HUES64 (cell line): ENCODE measurements around the gene GAPDH. TPM values are rescaled to one million over a fixed set of nuclear protein-coding genes. Genes with fewer than 3 reads are reported as not detected.
A peak's percentile ranks its signal among the peaks of the same experiment; 100 is the strongest.
"Not testable (repeated sequence)": the region's sequence is repeated elsewhere in the genome, so short reads cannot be mapped to it uniquely, and the experiment has no call there.

Experiments
- H3K27ac ChIP-seq: 2 replicates; pipeline ENCODE4 v1.7.0; 2013; ENCODE audit warnings: low read depth, low read length, inconsistent platforms
- H3K27me3 ChIP-seq: 2 replicates; pipeline ENCODE4 v1.6.1; 2013; ENCODE audit warnings: mild to moderate bottlenecking, low read length; ENCODE audit not compliant: insufficient read depth
- H3K36me3 ChIP-seq: 2 replicates; pipeline ENCODE4 v1.6.1; 2013; ENCODE audit warnings: mild to moderate bottlenecking, low read length; ENCODE audit not compliant: insufficient read depth
- H3K4me1 ChIP-seq: 2 replicates; pipeline ENCODE4 v1.6.1; 2013; ENCODE audit warnings: mild to moderate bottlenecking, low read length, moderate library complexity; ENCODE audit not compliant: insufficient read depth
- H3K4me3 ChIP-seq: 2 replicates; pipeline ENCODE4 v1.5.1; 2013; ENCODE audit warnings: mild to moderate bottlenecking, low read length, moderate library complexity
- H3K9ac ChIP-seq: 2 replicates; pipeline ENCODE4 v1.6.1; 2013; ENCODE audit warnings: mild to moderate bottlenecking, low read depth, low read length
- H3K9me3 ChIP-seq: 2 replicates; pipeline ENCODE4 v1.6.1; 2013; ENCODE audit warnings: low read depth, low read length; ENCODE audit not compliant: insufficient read depth
- WGBS: fragments of 150-250, 120-280 bp; methylation state at CpG from one replicate; pipeline ENCODE4 v1.1.7; 2013; ENCODE audit warnings: missing lambda C conversion rate; 5-methylcytosine and 5-hydroxymethylcytosine counted together
- polyA plus RNA-seq, 2 experiments: library from polyadenylated mRNA; stranded (reverse); fragments of 50-300 nt; gene quantifications; one replicate each; pipeline ENCODE4 v1.2.3, GENCODE V29; 2013

The GAPDH gene
- polyA plus RNA-seq (2013, experiment 1 of 2) = 5,269 TPM
- polyA plus RNA-seq (2013, experiment 2 of 2) = 5,160 TPM

GRCh38 chr12:6533923-6534694 lies at the start of gene GAPDH:
GAPDH (plus strand) TSS chr12:6534517; CDS start chr12:6534833, 316 bp downstream.
- H3K27me3 ChIP-seq = no peaks in the 10 kb centered on the region
- peak within 1 kb of the TSS; percentile 99 for H3K9ac ChIP-seq
- peak within 1 kb of the TSS; percentile 97 for H3K4me3 ChIP-seq
- peaks cover 20% of the 10 kb centered on the region for H3K4me1 ChIP-seq
- H3K9me3 ChIP-seq = no peaks in the 10 kb centered on the region
- under 1% methylated on average over 62 of the region's 62 CpGs for WGBS
- peaks cover 70% of the 10 kb centered on the region for H3K36me3 ChIP-seq
- H3K27ac ChIP-seq = peak within 1 kb of the TSS; percentile 99

DNA sequence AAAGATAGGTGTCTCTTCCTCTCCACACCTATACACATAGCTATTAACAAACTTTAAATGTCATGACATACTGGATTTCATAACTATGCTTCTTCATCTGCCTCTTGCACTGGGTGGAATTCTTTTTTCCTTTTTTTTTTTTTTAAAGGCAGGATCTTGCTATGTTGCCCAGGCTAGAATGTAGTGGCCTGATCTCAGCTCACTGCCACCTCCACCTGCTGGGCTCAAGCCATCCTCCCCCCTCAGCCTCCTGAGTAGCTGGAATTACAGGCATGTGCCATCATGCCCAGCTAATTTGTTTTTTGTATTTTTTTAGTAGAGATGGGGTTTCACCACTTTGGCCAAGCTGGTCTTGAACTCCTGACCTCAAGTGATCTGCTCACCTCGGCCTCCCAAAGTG lies 46.1 kb upstream of the GAPDH start:
- H3K27ac ChIP-seq = no peak overlapping the region
- no peak overlapping the region for H3K9ac ChIP-seq
- WGBS = 82% methylated on average over 1 of the region's 1 CpG
- no peaks in the 10 kb centered on the region for H3K27me3 ChIP-seq
- H3K36me3 ChIP-seq = peaks cover 10% of the 10 kb centered on the region
- no peaks in the 10 kb centered on the region for H3K9me3 ChIP-seq
- no peaks in the 10 kb centered on the region; the same call in 1 of the 2 replicates for H3K4me1 ChIP-seq
- no peak overlapping the region for H3K4me3 ChIP-seq

GRCh38 chr12:6489449-6489848 lies 44.9 kb upstream of the GAPDH start:
- peaks cover 10% of the 10 kb centered on the region for H3K36me3 ChIP-seq
- H3K27me3 ChIP-seq = no peaks in the 10 kb centered on the region
- H3K9me3 ChIP-seq = no peaks in the 10 kb centered on the region
- H3K4me3 ChIP-seq = no peak overlapping the region
- no peaks in the 10 kb centered on the region; the same call in 1 of the 2 replicates for H3K4me1 ChIP-seq
- H3K27ac ChIP-seq = no peak overlapping the region
- no peak overlapping the region for H3K9ac ChIP-seq
- 84% methylated on average over 4 of the region's 4 CpGs for WGBS

DNA sequence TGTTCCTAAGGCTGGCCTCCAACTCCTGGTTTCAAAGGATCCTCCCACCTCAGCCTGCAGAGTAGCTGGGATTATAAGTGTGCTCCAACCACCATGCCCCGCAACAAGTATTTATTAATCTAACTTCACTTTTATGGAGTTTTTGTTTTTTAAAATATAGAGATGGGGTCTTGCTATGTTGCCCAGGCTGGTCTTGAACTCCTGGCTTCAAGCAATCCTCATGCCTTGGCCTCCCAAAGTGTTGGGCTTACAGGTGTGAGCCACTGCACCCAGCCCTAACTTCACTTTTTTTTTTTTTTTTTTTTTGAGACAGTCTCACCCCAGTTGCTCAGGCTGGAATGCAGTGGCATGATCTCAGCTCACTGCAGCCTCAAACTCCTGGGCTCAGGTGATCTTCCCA lies 43.6 kb upstream of the GAPDH start:
- not testable (repeated sequence) for H3K27me3 ChIP-seq, H3K9ac ChIP-seq, H3K9me3 ChIP-seq, H3K4me3 ChIP-seq, H3K4me1 ChIP-seq, H3K27ac ChIP-seq
- no CpG with 5 or more reads among the region's 1 CpG for WGBS
- H3K36me3 ChIP-seq = peaks cover 18% of the 10 kb centered on the region

DNA sequence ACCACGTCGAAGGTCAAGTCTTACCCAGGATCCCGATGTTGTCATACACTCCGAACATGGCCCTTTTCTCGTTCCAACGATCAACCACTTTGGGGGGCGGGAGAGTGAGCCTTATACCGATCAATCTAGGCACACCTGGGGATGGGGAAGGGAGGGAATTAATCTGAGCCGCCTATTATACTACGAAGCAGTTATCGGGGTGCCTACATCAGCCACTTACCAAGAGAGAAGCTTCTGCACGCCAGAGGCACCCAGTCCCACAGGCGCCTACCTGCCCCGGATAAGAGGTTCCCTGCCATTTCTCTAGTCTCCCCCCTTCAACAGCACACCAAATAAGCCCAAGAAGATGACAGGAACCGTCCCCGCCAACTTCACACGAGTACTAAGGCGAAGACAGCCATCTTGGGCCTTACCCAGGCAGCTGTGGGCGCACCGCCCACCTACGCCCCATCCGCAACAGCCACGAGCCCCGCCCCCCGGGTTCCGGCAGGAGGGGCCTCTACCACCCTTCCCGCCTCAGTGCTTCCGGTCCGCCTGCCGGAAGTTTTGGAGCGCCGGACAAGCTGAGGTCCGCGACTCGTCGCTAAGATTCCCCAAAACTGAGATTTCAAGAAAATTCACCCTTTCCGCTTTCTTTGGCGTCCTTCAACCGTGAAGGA lies 41.4 kb upstream of the GAPDH start, which contains the start of gene MRPL51:
TSS of gene MRPL51 (minus strand) at position 425 of the 659 bp plus-strand sequence. CDS start at position 299, 126 bp downstream.
- Histone ChIP-seq H3K27me3 (no peaks in the 10 kb centered on the region), H3K36me3 (peaks cover 39% of the 10 kb centered on the region)
- 1% methylated on average over 38 of the region's 39 CpGs for WGBS

GRCh38 chr12:6493497-6494257 lies 40.6 kb upstream of the GAPDH start, which contains the start of gene NCAPD2:
NCAPD2 (plus strand) TSS chr12:6494102; CDS start chr12:6495099, 997 bp downstream.
- peaks cover 45% of the 10 kb centered on the region for H3K36me3 ChIP-seq

More for the DNA sequence above, 41.4 kb upstream of the GAPDH start, which contains the start of gene MRPL51:
- Histone ChIP-seq H3K4me1 (peaks cover 7% of the 10 kb centered on the region), H3K4me3 (peak within 1 kb of the TSS; percentile 97), H3K9ac (peak within 1 kb of the TSS; percentile 96), H3K27ac (peak within 1 kb of the TSS; percentile 98), H3K9me3 (no peaks in the 10 kb centered on the region)

DNA sequence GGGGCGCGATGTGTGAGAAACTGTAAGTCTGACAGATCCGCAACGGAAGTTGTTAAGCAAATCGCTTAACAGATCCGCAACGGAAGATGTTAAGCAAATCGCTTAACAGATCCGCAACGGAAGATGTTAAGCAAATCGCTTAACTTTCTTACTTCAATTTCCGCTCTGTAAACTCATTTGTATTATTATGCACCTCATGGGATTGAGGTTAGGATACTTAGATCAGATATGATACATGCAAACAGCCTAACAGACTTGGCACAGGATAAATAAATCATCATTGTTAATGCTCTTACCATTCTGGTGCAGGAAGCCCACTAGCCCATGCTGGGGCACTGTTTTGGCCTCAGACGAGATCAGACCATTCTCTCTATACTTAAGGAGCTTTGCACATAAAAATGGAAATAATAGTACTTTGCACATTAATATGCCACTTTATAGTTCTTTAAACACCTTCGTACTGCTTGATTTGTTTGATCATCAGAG lies 40.0 kb upstream of the GAPDH start:
- H3K4me1 ChIP-seq = peaks cover 7% of the 10 kb centered on the region
- peak overlapping the region; percentile 86 for H3K9ac ChIP-seq
- peak overlapping the region; percentile 97 for H3K4me3 ChIP-seq
- 4% methylated on average over 11 of the region's 14 CpGs for WGBS
- no peaks in the 10 kb centered on the region for H3K9me3 ChIP-seq
- H3K36me3 ChIP-seq = peaks cover 51% of the 10 kb centered on the region
- no peaks in the 10 kb centered on the region for H3K27me3 ChIP-seq
- peak overlapping the region; percentile 98 for H3K27ac ChIP-seq

More at GRCh38 chr12:6493497-6494257, 40.6 kb upstream of the GAPDH start, which contains the start of gene NCAPD2:
- no peaks in the 10 kb centered on the region for H3K9me3 ChIP-seq
- peak within 1 kb of the TSS; percentile 96 for H3K9ac ChIP-seq
- H3K4me1 ChIP-seq = peaks cover 7% of the 10 kb centered on the region
- no peaks in the 10 kb centered on the region for H3K27me3 ChIP-seq
- H3K27ac ChIP-seq = peak within 1 kb of the TSS; percentile 98
- H3K4me3 ChIP-seq = peak within 1 kb of the TSS; percentile 97
- under 1% methylated on average over 48 of the region's 49 CpGs for WGBS

- Histone ChIP-seq H3K4me1 (peaks cover 7% of the 10 kb centered on the region), H3K27ac (no peak overlapping the region), H3K4me3 (peak overlapping the region; percentile 97), H3K27me3 (no peaks in the 10 kb centered on the region), H3K9ac (peak overlapping the region; percentile 86; the same call in 1 of the 2 replicates), H3K36me3 (peaks cover 57% of the 10 kb centered on the region), H3K9me3 (no peaks in the 10 kb centered on the region)
- WGBS = 81% methylated on average over 1 of the region's 1 CpG
Observed at GRCh38 chr12:6494968-6495367, 39.3 kb upstream of the GAPDH start.

DNA sequence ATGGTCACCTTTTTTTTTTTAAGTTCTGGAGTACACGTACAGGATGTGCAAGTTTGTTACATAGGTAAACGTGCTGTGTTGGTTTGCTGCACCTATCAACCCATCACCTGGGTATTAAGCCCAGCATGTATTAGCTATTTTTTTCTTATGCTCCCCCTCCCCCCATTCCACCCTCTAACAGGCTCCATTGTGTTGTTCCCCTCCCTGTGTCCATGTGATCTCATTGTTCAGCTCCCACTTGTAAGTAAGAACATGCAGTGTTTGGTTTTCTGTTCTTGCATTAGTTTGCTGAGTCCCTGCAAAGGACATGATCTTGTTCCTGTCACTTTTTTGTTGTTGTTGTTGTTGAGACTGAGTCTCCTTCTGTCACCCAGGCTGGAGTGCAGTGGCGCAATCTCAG lies 37.0 kb upstream of the GAPDH start:
- not testable (repeated sequence) for H3K9ac ChIP-seq, H3K4me1 ChIP-seq, H3K9me3 ChIP-seq, H3K27ac ChIP-seq, H3K27me3 ChIP-seq, H3K4me3 ChIP-seq
- H3K36me3 ChIP-seq = peaks cover 67% of the 10 kb centered on the region
- WGBS = 90% methylated on average over 3 of the region's 3 CpGs

DNA sequence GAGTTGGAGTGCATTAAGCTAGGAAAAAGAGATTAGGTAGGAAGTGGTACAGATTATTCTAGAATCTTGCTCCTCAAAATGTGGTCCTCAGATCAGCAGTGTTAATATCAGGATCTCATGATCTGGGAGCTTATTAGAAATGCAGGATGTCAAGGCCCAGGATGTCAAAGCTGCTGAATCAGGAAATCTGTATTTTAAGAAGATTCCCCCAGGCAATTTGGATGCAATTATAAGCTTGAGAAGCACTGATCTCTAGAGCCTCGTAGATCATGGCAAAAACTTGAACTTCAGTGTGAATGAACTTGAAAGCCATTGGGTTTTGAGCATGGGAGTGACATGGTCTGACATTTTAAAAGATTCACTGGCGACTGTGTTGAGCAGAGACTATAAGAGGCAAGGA lies 33.9 kb upstream of the GAPDH start:
- H3K36me3 ChIP-seq = peaks cover 81% of the 10 kb centered on the region
- H3K27me3 ChIP-seq = no peaks in the 10 kb centered on the region
- 90% methylated on average over 2 of the region's 2 CpGs for WGBS
- H3K4me3 ChIP-seq = no peak overlapping the region
- no peaks in the 10 kb centered on the region for H3K9me3 ChIP-seq
- H3K4me1 ChIP-seq = no peaks in the 10 kb centered on the region; the same call in 1 of the 2 replicates
- no peak overlapping the region for H3K9ac ChIP-seq
- H3K27ac ChIP-seq = no peak overlapping the region
